Esophagus muscularis mucosa (tissue), 4 donors: ENCODE data around the gene MEGF8. TPM values are rescaled to one million over a fixed set of nuclear protein-coding genes. Genes with fewer than 3 reads are reported as not detected.

Source experiments
- DNase-seq: peaks from one replicate; pipeline ENCODE4 v3.0.0-alpha.2; 2017; ENCODE audit errors: extremely low spot score
- H3K27ac ChIP-seq, 4 donors: fragments of 200-600 bp; sonication (generic); replicated peaks in 1 of 4; 1 replicate in 3 of 4; 2 replicates in 1 of 4; pipeline ENCODE4 v1.5.1; 2016 to 2019; ENCODE audit warnings: mild to moderate bottlenecking in 1 of 4
- H3K27me3 ChIP-seq, 4 donors: fragments of 200-600 bp; sonication (generic); one replicate each; pipeline versions ENCODE4 v1.5.1 to v1.6.0; 2016 to 2019
- H3K36me3 ChIP-seq, 4 donors: fragments of 200-600 bp; sonication (generic); one replicate each; pipeline ENCODE4 v1.5.1; 2016 to 2019
- H3K4me1 ChIP-seq, 4 donors: fragments of 200-600 bp; sonication (generic); one replicate each; pipeline ENCODE4 v1.5.1; 2016 to 2019
- H3K4me3 ChIP-seq, 4 donors: fragments of 200-600 bp; sonication (generic); 1 replicate in 2 of 4; 2 replicates in 2 of 4; pipeline ENCODE4 v1.5.1; 2016 to 2019; ENCODE audit warnings: mild to moderate bottlenecking in 4 of 4, moderate library complexity in 1 of 4
- H3K9me3 ChIP-seq, 4 donors: fragments of 200-600 bp; sonication (generic); 1 replicate in 3 of 4; 2 replicates in 1 of 4; pipeline ENCODE4 v1.5.1; 2016 to 2019
- EP300 ChIP-seq: sonication (generic); formaldehyde crosslinking; IDR thresholded peaks from one replicate; pipeline ENCODE4 v1.6.1; 2017; ENCODE audit warnings: antibody characterized with exemption
- POLR2A ChIP-seq: fragments of 450-650 bp; IDR thresholded peaks from one replicate; pipeline ENCODE4 v1.6.1; 2017; ENCODE audit warnings: antibody characterized with exemption, moderate library complexity, mild to moderate bottlenecking, low read depth
- POLR2AphosphoS5 ChIP-seq, 2 donors: sonication (generic); formaldehyde crosslinking; IDR thresholded peaks; one replicate each; pipeline ENCODE4 v1.6.1; 2017; ENCODE audit warnings: antibody characterized with exemption in 2 of 2
- WGBS: methylation state at CpG from one replicate; pipeline ENCODE4 v1.1.5; 2018; 5-methylcytosine and 5-hydroxymethylcytosine counted together
- intact Hi-C: fragments of 100-400 bp; cut with DNase I; formaldehyde crosslinking; loops from one replicate; pipeline ENCODE4 v1.15.1; 2023
- total RNA-seq, 4 donors: library from RNA; depleted of rRNA; stranded (reverse); fragments of >200 nt; gene quantifications; one replicate each; pipeline versions ENCODE4 v1.1.0 to v1.2.1, GENCODE V29; 2016
- TF ChIP-seq, protein P1 (sequence below), 3 experiments: fragments of 200-600 bp in 2 of 3; fragments of 450-650 bp in 1 of 3; sonication (generic) in 2 of 3; IDR thresholded peaks; one replicate each; pipeline ENCODE4 v1.5.1; 2017 to 2019; ENCODE audit warnings: antibody characterized with exemption in 3 of 3, mild to moderate bottlenecking in 2 of 3, moderate library complexity in 1 of 3

Gene MEGF8
- total RNA-seq, 4 donors from 2014 or later = 18.2 to 46.2 (median 25.5) TPM

DNA sequence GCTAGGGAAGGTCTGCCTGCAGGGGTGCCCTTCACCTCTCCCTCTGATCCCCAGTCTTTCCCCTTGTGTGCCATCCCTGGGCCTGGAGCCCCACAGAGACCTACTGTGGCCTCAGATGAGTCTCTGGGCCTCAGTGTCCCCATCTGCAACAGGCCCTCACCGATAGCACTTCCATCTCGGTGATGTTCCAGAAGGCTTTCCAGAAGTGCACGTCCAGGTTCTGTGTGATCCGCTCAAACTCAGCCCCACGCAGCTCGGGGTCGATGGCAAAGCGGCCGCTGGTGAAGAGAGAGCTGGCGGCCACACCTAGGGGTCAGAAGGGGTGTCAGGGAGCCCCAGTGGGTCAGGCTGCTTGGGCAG is 82.4 kb downstream of the MEGF8 start:
- no peaks in the 10 kb centered on the region for H3K27me3 ChIP-seq
- H3K4me1 ChIP-seq = peaks cover 6 to 28% (median 12%) of the 10 kb centered on the region in 4 donors
- no peak overlapping the region for H3K4me3 ChIP-seq
- WGBS = 96% methylated on average over 10 of the region's 10 CpGs
- no peak overlapping the region for H3K27ac ChIP-seq
- TF ChIP-seq, protein P1, sequence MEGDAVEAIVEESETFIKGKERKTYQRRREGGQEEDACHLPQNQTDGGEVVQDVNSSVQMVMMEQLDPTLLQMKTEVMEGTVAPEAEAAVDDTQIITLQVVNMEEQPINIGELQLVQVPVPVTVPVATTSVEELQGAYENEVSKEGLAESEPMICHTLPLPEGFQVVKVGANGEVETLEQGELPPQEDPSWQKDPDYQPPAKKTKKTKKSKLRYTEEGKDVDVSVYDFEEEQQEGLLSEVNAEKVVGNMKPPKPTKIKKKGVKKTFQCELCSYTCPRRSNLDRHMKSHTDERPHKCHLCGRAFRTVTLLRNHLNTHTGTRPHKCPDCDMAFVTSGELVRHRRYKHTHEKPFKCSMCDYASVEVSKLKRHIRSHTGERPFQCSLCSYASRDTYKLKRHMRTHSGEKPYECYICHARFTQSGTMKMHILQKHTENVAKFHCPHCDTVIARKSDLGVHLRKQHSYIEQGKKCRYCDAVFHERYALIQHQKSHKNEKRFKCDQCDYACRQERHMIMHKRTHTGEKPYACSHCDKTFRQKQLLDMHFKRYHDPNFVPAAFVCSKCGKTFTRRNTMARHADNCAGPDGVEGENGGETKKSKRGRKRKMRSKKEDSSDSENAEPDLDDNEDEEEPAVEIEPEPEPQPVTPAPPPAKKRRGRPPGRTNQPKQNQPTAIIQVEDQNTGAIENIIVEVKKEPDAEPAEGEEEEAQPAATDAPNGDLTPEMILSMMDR (IDR thresholded peaks at IDR 0.05) = no peak
- TF ChIP-seq EP300 = no peak
- no peak for TF ChIP-seq POLR2A
- no peak for TF ChIP-seq POLR2AphosphoS5 (IDR thresholded peaks at IDR 0.05)
- intact Hi-C loops = no loop called here
- H3K9me3 ChIP-seq = no peaks in the 10 kb centered on the region
- H3K36me3 ChIP-seq = peaks cover 0 to 55% (median 14%) of the 10 kb centered on the region in 4 donors
- DNase-seq = no peak

DNA sequence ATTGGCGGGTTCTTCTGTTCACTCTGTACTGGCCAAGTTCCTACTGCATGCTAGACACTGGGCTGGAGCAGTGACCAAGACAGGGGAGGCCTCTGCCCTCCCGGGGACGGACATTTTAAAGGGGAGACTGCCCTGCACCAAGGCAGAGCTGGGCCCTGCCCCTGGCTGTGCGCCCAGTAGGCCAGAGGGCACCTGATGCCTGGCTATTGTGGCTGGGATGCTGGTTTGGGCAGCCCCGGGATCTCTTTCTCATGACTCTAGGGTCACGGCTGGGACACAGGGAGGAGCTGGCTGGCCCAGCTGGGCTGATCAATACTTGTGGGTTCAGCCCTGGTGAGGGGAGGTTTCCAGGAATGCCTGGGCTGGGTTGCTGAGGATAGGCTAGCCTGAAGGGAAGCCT is 84.0 kb downstream of the MEGF8 start:
- no peak for DNase-seq
- intact Hi-C loops = no loop called here
- Histone ChIP-seq H3K36me3 (peaks cover 0 to 55% (median 15%) of the 10 kb centered on the region in 4 donors), H3K4me1 (peaks cover 6 to 28% (median 11%) of the 10 kb centered on the region in 4 donors), H3K9me3 (no peaks in the 10 kb centered on the region), H3K27ac (no peak overlapping the region), H3K27me3 (no peaks in the 10 kb centered on the region), H3K4me3 (no peak overlapping the region)
- WGBS = 74% methylated on average over 6 of the region's 6 CpGs
- TF ChIP-seq EP300 (no peak), POLR2A (no peak), POLR2AphosphoS5 (IDR thresholded peaks at IDR 0.05) (no peak)
- TF ChIP-seq, protein P1 (IDR thresholded peaks at IDR 0.05) = no peak

DNA sequence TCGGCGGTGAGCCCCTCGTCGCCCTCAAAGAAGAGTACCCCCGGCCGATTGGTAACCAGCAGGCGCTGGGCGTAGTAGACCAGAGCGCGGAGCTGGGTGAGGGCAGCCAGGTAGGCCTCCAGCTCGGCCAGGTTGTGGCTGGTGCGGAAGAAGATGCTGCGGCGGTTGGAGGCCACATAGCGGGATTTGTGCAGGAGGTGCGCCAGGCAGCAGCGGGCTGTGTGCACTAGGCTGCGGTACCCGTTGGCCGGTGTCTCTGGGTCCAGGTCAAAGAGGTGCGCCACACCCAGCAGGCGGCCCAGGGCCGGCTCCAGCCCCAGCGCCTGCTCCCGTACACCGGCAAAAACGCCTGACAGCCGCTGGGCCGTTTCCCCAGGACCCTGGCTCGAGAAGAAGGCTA is 84.9 kb downstream of the MEGF8 start:
- intact Hi-C loops = no loop called here
- Histone ChIP-seq H3K4me3 (no peak overlapping the region), H3K36me3 (peaks cover 0 to 52% (median 15%) of the 10 kb centered on the region in 4 donors), H3K27ac (no peak overlapping the region), H3K27me3 (no peaks in the 10 kb centered on the region), H3K9me3 (no peaks in the 10 kb centered on the region), H3K4me1 (peaks cover 6 to 28% (median 11%) of the 10 kb centered on the region in 4 donors)
- 94% methylated on average over 22 of the region's 30 CpGs for WGBS
- no peak for TF ChIP-seq POLR2AphosphoS5 (IDR thresholded peaks at IDR 0.05)
- TF ChIP-seq, protein P1 (IDR thresholded peaks at IDR 0.05) = no peak
- no peak for TF ChIP-seq POLR2A
- TF ChIP-seq EP300 = no peak
- DNase-seq = no peak

DNA sequence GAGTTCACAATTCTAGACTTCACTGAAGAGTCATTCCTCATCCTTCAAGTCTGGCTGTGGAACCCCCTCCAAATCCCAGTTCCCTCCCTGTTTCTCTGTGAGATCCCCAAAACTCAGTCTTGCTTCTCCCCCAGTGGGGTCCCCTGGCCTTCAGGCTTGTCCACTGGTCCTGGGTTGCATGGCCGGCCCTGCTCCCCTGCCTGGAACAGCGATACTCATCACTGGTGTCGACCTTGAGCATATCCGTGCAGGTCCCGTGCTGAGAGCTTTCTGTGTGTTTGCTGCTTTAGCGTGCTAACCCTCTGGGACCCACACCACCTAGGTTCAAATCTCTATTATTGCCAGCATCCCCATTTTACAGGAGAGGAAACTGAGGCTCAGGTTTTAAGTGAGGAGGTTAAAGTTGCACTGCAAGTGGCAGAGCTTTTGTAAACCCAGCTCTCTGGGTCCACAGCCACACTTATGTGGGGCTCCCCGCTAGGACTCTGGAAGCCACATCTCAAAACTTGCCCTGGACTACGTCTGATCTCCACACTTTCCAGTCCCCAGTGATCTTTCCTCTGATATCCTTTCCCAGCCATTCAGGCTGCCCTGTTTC is 86.2 kb downstream of the MEGF8 start:
- Histone ChIP-seq H3K36me3 (peaks cover 0 to 40% (median 14%) of the 10 kb centered on the region in 4 donors), H3K27ac (no peak overlapping the region), H3K4me3 (no peak overlapping the region), H3K27me3 (no peaks in the 10 kb centered on the region), H3K9me3 (no peaks in the 10 kb centered on the region), H3K4me1 (peaks cover 6 to 28% (median 11%) of the 10 kb centered on the region in 4 donors)
- DNase-seq = no peak
- 95% methylated on average over 8 of the region's 8 CpGs for WGBS
- no peak for TF ChIP-seq POLR2AphosphoS5 (IDR thresholded peaks at IDR 0.05)
- TF ChIP-seq, protein P1 (IDR thresholded peaks at IDR 0.05) = no peak
- no peak for TF ChIP-seq POLR2A
- TF ChIP-seq EP300 = no peak
- intact Hi-C loops = no loop called here

DNA sequence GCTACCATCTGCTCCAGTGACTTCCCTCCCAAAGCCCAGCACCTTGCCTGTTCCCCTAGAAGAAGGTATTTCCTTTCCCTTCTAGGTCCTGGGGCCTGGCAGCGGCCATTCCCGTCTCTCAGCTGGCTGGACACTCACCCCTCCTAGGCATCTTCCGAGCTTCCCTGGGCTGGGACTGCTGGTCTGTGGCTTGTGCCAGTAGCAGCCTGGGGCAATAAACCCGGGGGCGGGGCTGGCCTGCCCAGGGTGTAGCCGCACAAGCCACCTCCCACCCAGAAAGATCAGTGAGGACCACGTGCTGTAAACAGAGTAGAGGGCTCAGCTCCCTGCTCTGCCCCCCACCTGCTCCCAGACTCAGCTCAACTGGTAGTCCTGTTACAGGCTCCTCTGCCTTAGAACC is 86.8 kb downstream of the MEGF8 start:
- WGBS = 81% methylated on average over 7 of the region's 7 CpGs

More for the DNA sequence above, 86.8 kb downstream of the MEGF8 start:
- Histone ChIP-seq H3K9me3 (no peaks in the 10 kb centered on the region), H3K4me3 (no peak overlapping the region), H3K4me1 (peaks cover 6 to 28% (median 11%) of the 10 kb centered on the region in 4 donors), H3K27me3 (no peaks in the 10 kb centered on the region), H3K27ac (no peak overlapping the region), H3K36me3 (peaks cover 0 to 35% (median 11%) of the 10 kb centered on the region in 4 donors)
- TF ChIP-seq POLR2A (no peak), POLR2AphosphoS5 (IDR thresholded peaks at IDR 0.05) (no peak), EP300 (no peak)
- TF ChIP-seq, protein P1 (IDR thresholded peaks at IDR 0.05) = no peak
- no peak for DNase-seq
- intact Hi-C loops = no loop called here
